K562 (cell line): ENCODE results near the gene HIVEP1. TPM values are rescaled to one million over a fixed set of nuclear protein-coding genes. Genes with fewer than 3 reads are reported as not detected.

Experiments used
- BRD4 ChIP-seq: fragments of 200-600 bp; sonication (generic); IDR thresholded peaks from 2 replicates; pipeline ENCODE4 v1.6.1; 2017; ENCODE audit warnings: inconsistent platforms
- CEBPG ChIP-seq, 3 experiments: fragments of 200-800 bp in 1 of 3; sonication (Bioruptor generic) in 1 of 3; sonication (generic) in 1 of 3; formaldehyde crosslinking in 1 of 3; IDR thresholded peaks in 2 of 3; conservative IDR thresholded peaks in 1 of 3; 2 replicates each; pipeline versions ENCODE4 v1.6.1 to v1.8.0; 2016 to 2022; ENCODE audit warnings: missing compliant biosample characterization in 2 of 3, missing genetic modification characterization in 2 of 3, mild to moderate bottlenecking in 1 of 3, missing genetic modification reagents in 1 of 3
- CTBP1 ChIP-seq: fragments of 450-650 bp; IDR thresholded peaks from 2 replicates; pipeline ENCODE4 v1.6.1; 2016; ENCODE audit warnings: borderline replicate concordance
- CXXC5 ChIP-seq: fragments of 250-450 bp; sonication (Bioruptor Pico); IDR thresholded peaks from 2 replicates; pipeline ENCODE4 v1.8.0; 2022; ENCODE audit warnings: inconsistent platforms, mild to moderate bottlenecking, moderate library complexity
- KLF13 ChIP-seq: fragments of 450-650 bp; IDR thresholded peaks from 2 replicates; pipeline ENCODE4 v1.6.1; 2016; ENCODE audit warnings: missing genetic modification characterization, low read depth, mild to moderate bottlenecking, missing compliant biosample characterization, moderate library complexity, borderline replicate concordance
- MAZ ChIP-seq, 2 experiments: fragments of 450-650 bp in 1 of 2; sonication (generic) in 1 of 2; formaldehyde crosslinking; IDR thresholded peaks in 1 of 2; conservative IDR thresholded peaks in 1 of 2; 2 replicates each; pipeline versions ENCODE4 v1.4.0 to v1.5.0; 2020; ENCODE audit warnings: mild to moderate bottlenecking in 1 of 2, missing genetic modification reagents in 1 of 2
- MNT ChIP-seq, 2 experiments: fragments of 450-650 bp; conservative IDR thresholded peaks; 2 replicates each; pipeline ENCODE4 v1.6.1; 2017; ENCODE audit warnings: mild to moderate bottlenecking in 2 of 2, moderate library complexity in 2 of 2
- MYC ChIP-seq, 2 experiments: fragments of 250-450 bp in 1 of 2; sonication (Bioruptor Pico) in 1 of 2; IDR thresholded peaks; 2 replicates each; pipeline versions ENCODE4 v1.5.1 to v1.6.1; 2012 to 2021; ENCODE audit warnings: low read depth in 2 of 2, borderline replicate concordance in 1 of 2, improper control_type of control experiment in 1 of 2, low read length in 1 of 2, mild to moderate bottlenecking in 1 of 2, moderate library complexity in 1 of 2
- NKRF ChIP-seq: fragments of 450-650 bp; IDR thresholded peaks from 2 replicates; pipeline ENCODE4 v1.6.1; 2016; ENCODE audit warnings: borderline replicate concordance
- RB1 ChIP-seq: fragments of 450-650 bp; IDR thresholded peaks from 2 replicates; pipeline ENCODE4 v1.6.1; 2017; ENCODE audit warnings: low read depth, mild to moderate bottlenecking
- STAG1 ChIP-seq: sonication (generic); formaldehyde crosslinking; IDR thresholded peaks from 2 replicates; pipeline ENCODE4 v1.5.0; 2020; ENCODE audit warnings: missing genetic modification reagents, borderline replicate concordance
- TEAD4 ChIP-seq, 2 experiments: sonication (generic) in 1 of 2; formaldehyde crosslinking in 1 of 2; IDR thresholded peaks; 2 replicates each; pipeline versions ENCODE4 v1.6.1 to v1.8.0; 2012 to 2022; ENCODE audit warnings: borderline replicate concordance in 1 of 2, inconsistent platforms in 1 of 2, low read length in 1 of 2, mild to moderate bottlenecking in 1 of 2, missing genetic modification reagents in 1 of 2
- UBTF ChIP-seq, 2 experiments: IDR thresholded peaks; 2 replicates each; pipeline ENCODE4 v1.6.1; 2012; ENCODE audit warnings: improper control_type of control experiment in 2 of 2, low read depth in 2 of 2, low read length in 2 of 2, borderline replicate concordance in 1 of 2
- ZNF121 ChIP-seq: sonication (generic); formaldehyde crosslinking; conservative IDR thresholded peaks from 2 replicates; pipeline ENCODE4 v1.8.0; 2022; ENCODE audit warnings: missing genetic modification reagents
- ZNF740 ChIP-seq, 3 experiments: fragments of 200-800 bp in 1 of 3; sonication (Bioruptor generic) in 1 of 3; sonication (generic) in 1 of 3; formaldehyde crosslinking in 1 of 3; IDR thresholded peaks; 2 replicates each; pipeline versions ENCODE4 v1.6.1 to v1.8.0; 2016 to 2022; ENCODE audit warnings: mild to moderate bottlenecking in 2 of 3, missing compliant biosample characterization in 2 of 3, missing genetic modification characterization in 2 of 3, missing genetic modification reagents in 1 of 3
- polyA plus RNA-seq, 8 experiments: library from polyadenylated mRNA; depleted of rRNA in 4 of 8; stranded (reverse) in 5 of 8; unstranded in 3 of 8; fragments of >200 nt; fragmentation: Nextera tagmentation in 2 of 8; fragmentation: Illumina TruSeq in 1 of 8; extraction: Ambion mirVana in 2 of 8; extraction: Trizol in 1 of 8; gene quantifications; 2 replicates each; pipeline versions ENCODE4 v1.2.1 to v1.2.3, GENCODE V29; 2011 to 2014; ENCODE audit warnings: inconsistent platforms in 1 of 8, missing spikeins in 1 of 8
- total RNA-seq, 7 experiments: library from RNA; depleted of rRNA in 6 of 7; stranded (reverse); fragments of >200 nt in 6 of 7; fragmentation: Illumina TruSeq in 2 of 7; extraction: Trizol in 2 of 7; gene quantifications; 2 replicates each; pipeline versions ENCODE4 v1.2.1 to v1.2.3, GENCODE V29; 2011 to 2021; ENCODE audit warnings: low replicate concordance in 1 of 7

The HIVEP1 gene
- total and polyA plus RNA-seq, 9 of the 15 experiments (the other 6 are each of a cell fraction or from before 2014, with no cell fraction given): 6.0 to 33.3 (median 21.7) TPM

- TF ChIP-seq UBTF (IDR thresholded peaks at IDR 0.05; ENCODE audit: borderline replicate concordance in 1 of 2, low read depth in 2 of 2, low read length in 2 of 2): peak in 1 of 2 experiments; percentile 62; a peak in 1 of 4 replicates
- peak; percentile 85 for TF ChIP-seq ZNF740 (CRISPR knock-in tag; IDR thresholded peaks at IDR 0.05)
- peak in 1 of 2 experiments; percentile 82; a peak in 2 of 4 replicates for TF ChIP-seq ZNF740 (tag; IDR thresholded peaks at IDR 0.05)
- no peak; the same call in 1 of the 2 replicates for TF ChIP-seq TEAD4 (IDR thresholded peaks at IDR 0.05; ENCODE audit: low read length)
- TF ChIP-seq TEAD4 (CRISPR knock-in tag; IDR thresholded peaks at IDR 0.05; ENCODE audit: borderline replicate concordance): 0 out of 2 replicates have a peak, but pooled peaks have one; percentile 35
- 0 out of 2 replicates have a peak, but pooled peaks have one; percentile 39 for TF ChIP-seq CEBPG (CRISPR knock-in tag; IDR thresholded peaks at IDR 0.05)
- no peak for TF ChIP-seq CEBPG (tag; conservative IDR thresholded peaks at IDR 0.05 in 1 of 2, IDR thresholded peaks at IDR 0.05 in 1 of 2)
- peak; percentile 14; the same call in 1 of the 2 replicates for TF ChIP-seq NKRF
- no peak for TF ChIP-seq KLF13 (tag)
- TF ChIP-seq MNT (conservative IDR thresholded peaks at IDR 0.05): peak in 1 of 2 experiments; percentile 50; a peak in 1 of 4 replicates
- peak; percentile 32; the same call in 1 of the 2 replicates for TF ChIP-seq RB1
- peak; percentile 30; the same call in 1 of the 2 replicates for TF ChIP-seq CTBP1
- TF ChIP-seq MYC (IDR thresholded peaks at IDR 0.05; ENCODE audit: low read depth, low read length): no peak
- TF ChIP-seq MYC (CRISPR knock-in tag; IDR thresholded peaks at IDR 0.05; ENCODE audit: borderline replicate concordance, low read depth): peak; percentile 64; the same call in 1 of the 2 replicates
- no peak for TF ChIP-seq ZNF121 (CRISPR knock-in tag)
- TF ChIP-seq STAG1 (CRISPR knock-in tag): peak; percentile 29; the same call in 1 of the 2 replicates
- TF ChIP-seq BRD4: no peak
- peak in 1 of 2 experiments; percentile 55; a peak in 2 of 4 replicates for TF ChIP-seq MAZ (CRISPR knock-in tag; conservative IDR thresholded peaks at IDR 0.05 in 1 of 2, IDR thresholded peaks at IDR 0.05 in 1 of 2)
- TF ChIP-seq CXXC5: 0 out of 2 replicates have a peak, but pooled peaks have one; percentile 12
These were observed 620 bp downstream of the HIVEP1 start (continued) for GRCh38 chr6:12012558-12013306.
